HL-60 (cell line): Measurements from ENCODE around the gene KBTBD6.

Experiments
- DNase-seq, 2 experiments: peaks; one replicate each; pipeline ENCODE4 v3.0.0-alpha.2; 2010 to 2020; ENCODE audit warnings: low read depth in 1 of 2, low spot score in 1 of 2
- H3K27ac ChIP-seq: fragments of 250-450 bp; sonication (Bioruptor Pico); replicated peaks from 2 replicates; pipeline ENCODE4 v1.5.1; 2020; ENCODE audit warnings: mild to moderate bottlenecking, moderate library complexity
- H3K27me3 ChIP-seq: fragments of 250-450 bp; sonication (Bioruptor Pico); 2 replicates; pipeline ENCODE4 v1.5.1; 2021; ENCODE audit warnings: mild to moderate bottlenecking, moderate library complexity; ENCODE audit not compliant: insufficient read depth, poor library complexity, severe bottlenecking
- H3K4me3 ChIP-seq: replicated peaks from 2 replicates; pipeline ENCODE4 v1.5.1; 2011; ENCODE audit warnings: mild to moderate bottlenecking, control low read depth, low read length; ENCODE audit not compliant: insufficient read depth
- GABPA ChIP-seq: IDR thresholded peaks from 2 replicates; pipeline ENCODE4 v1.6.1; 2012; ENCODE audit warnings: low read depth
- POLR2AphosphoS5 ChIP-seq: IDR thresholded peaks from 2 replicates; pipeline ENCODE4 v1.6.1; 2012; ENCODE audit warnings: low read depth
- SPI1 ChIP-seq: IDR thresholded peaks from 2 replicates; pipeline ENCODE4 v1.6.1; 2012; ENCODE audit warnings: low read depth, mild to moderate bottlenecking, borderline replicate concordance
- TF ChIP-seq, protein P1 (sequence below): IDR thresholded peaks from 2 replicates; pipeline ENCODE4 v1.6.1; 2012; ENCODE audit warnings: low read depth; ENCODE audit not compliant: insufficient replicate concordance
- TF ChIP-seq, protein P2 (sequence below): IDR thresholded peaks from one replicate; pipeline ENCODE4 v1.5.1; 2011; ENCODE audit warnings: low read length, control low read depth, inconsistent platforms; ENCODE audit not compliant: insufficient read depth

KBTBD6 gene

DNA sequence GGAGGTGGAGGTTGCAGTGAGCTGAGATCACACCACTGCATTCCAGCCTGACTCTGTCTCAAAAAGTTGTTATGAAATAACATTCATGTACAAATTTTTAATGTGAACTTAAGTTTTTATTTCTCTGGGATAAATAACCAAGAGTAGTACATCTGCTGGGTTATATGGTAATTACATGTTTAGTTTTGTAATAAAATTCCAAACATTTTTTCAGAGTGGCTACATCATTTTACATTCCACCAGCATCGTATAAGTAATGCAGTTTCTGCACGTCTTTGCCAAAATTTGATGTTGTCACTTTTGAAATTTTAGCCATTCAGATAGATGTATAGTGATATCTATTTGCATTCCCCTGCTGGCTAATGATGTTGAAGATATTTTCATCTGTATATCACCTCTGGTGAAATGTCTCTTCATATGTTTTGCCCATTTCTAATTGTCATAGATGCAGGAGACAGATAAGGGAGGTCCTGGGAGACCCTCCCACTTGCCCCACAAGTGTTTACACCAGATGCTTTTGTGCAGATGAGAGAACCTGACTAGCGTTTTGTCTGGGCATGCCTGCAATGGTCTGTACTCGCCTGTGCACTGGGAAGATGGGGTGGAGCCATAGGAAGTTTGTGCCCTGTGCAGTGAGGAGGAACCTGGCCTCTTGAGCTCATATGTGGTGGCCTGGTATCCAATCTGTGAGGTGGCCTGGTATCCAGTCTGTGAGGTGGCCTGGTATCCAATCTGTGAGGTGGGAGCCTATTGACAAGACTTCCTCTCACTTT is 12.7 kb upstream of the KBTBD6 start:
- no peak overlapping the region for H3K27ac ChIP-seq
- TF ChIP-seq GABPA = no peak
- TF ChIP-seq, protein P1, sequence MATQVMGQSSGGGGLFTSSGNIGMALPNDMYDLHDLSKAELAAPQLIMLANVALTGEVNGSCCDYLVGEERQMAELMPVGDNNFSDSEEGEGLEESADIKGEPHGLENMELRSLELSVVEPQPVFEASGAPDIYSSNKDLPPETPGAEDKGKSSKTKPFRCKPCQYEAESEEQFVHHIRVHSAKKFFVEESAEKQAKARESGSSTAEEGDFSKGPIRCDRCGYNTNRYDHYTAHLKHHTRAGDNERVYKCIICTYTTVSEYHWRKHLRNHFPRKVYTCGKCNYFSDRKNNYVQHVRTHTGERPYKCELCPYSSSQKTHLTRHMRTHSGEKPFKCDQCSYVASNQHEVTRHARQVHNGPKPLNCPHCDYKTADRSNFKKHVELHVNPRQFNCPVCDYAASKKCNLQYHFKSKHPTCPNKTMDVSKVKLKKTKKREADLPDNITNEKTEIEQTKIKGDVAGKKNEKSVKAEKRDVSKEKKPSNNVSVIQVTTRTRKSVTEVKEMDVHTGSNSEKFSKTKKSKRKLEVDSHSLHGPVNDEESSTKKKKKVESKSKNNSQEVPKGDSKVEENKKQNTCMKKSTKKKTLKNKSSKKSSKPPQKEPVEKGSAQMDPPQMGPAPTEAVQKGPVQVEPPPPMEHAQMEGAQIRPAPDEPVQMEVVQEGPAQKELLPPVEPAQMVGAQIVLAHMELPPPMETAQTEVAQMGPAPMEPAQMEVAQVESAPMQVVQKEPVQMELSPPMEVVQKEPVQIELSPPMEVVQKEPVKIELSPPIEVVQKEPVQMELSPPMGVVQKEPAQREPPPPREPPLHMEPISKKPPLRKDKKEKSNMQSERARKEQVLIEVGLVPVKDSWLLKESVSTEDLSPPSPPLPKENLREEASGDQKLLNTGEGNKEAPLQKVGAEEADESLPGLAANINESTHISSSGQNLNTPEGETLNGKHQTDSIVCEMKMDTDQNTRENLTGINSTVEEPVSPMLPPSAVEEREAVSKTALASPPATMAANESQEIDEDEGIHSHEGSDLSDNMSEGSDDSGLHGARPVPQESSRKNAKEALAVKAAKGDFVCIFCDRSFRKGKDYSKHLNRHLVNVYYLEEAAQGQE = no peak
- no peak for TF ChIP-seq SPI1
- TF ChIP-seq, protein P2, sequence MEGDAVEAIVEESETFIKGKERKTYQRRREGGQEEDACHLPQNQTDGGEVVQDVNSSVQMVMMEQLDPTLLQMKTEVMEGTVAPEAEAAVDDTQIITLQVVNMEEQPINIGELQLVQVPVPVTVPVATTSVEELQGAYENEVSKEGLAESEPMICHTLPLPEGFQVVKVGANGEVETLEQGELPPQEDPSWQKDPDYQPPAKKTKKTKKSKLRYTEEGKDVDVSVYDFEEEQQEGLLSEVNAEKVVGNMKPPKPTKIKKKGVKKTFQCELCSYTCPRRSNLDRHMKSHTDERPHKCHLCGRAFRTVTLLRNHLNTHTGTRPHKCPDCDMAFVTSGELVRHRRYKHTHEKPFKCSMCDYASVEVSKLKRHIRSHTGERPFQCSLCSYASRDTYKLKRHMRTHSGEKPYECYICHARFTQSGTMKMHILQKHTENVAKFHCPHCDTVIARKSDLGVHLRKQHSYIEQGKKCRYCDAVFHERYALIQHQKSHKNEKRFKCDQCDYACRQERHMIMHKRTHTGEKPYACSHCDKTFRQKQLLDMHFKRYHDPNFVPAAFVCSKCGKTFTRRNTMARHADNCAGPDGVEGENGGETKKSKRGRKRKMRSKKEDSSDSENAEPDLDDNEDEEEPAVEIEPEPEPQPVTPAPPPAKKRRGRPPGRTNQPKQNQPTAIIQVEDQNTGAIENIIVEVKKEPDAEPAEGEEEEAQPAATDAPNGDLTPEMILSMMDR = no peak
- TF ChIP-seq POLR2AphosphoS5 = no peak
- H3K4me3 ChIP-seq = no peak overlapping the region
- no peak for DNase-seq
- no peaks in the 10 kb centered on the region for H3K27me3 ChIP-seq

DNA sequence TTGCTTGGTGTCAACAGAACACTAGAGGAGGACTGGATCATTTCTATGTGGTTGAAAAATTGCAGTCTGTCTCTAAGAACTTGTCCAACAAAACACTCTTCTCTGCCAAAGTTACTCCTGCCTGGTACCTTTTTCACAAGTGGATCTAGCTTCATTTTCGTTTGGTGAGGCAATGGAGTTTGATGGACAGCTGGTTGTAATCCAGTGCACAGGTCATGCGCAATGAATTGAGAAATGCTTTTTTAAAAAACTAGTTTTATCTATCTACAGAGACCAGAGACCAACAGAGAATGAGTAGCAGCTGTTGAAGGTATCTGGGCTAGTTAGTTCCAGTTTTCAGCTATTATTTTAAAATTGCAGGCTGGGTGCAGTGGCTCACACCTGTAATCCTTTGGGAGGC is 12.0 kb upstream of the KBTBD6 start:
- Histone ChIP-seq H3K4me3 (no peak overlapping the region), H3K27ac (no peak overlapping the region), H3K27me3 (no peaks in the 10 kb centered on the region)
- TF ChIP-seq GABPA = no peak
- TF ChIP-seq, protein P1 = no peak
- no peak for TF ChIP-seq POLR2AphosphoS5
- TF ChIP-seq SPI1 = no peak
- TF ChIP-seq, protein P2 = no peak
- no peak for DNase-seq

DNA sequence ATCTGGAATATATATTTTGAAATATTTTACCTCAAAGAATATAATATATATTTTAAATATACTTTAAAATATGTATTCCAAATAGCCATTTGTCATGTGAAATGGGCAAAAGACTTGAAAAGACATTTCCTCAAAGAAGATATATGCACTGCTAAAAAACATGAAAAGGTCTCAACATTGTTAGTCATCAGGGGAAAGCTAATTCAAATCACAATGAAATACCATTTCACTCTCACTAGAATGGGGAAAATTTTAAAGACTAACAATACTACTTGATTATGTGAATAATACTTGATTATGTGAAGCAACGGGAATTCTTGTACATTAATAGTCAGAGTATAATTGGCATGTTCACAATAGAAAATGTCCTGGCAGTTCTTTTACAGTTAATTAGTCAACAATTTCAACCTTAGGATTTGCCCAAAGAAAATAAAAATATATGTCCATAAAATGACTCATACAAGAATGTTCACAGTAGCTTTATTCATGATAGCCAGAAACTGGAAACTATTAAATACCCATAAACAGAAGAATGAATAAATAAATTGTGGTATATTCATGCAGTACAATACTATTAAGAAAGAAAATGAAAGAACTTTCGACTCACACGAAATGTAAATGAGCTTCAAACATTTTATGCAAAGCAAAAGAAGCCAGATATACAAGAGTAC is 6.8 kb upstream of the KBTBD6 start:
- Histone ChIP-seq H3K27ac (no peak overlapping the region), H3K4me3 (no peak overlapping the region), H3K27me3 (no peaks in the 10 kb centered on the region)
- DNase-seq = no peak
- TF ChIP-seq, protein P1 = no peak
- TF ChIP-seq POLR2AphosphoS5 (no peak), GABPA (no peak), SPI1 (no peak)
- TF ChIP-seq, protein P2 = no peak
